Measurements from ENCODE around the gene DNASE1L1.

The DNASE1L1 gene

DNA sequence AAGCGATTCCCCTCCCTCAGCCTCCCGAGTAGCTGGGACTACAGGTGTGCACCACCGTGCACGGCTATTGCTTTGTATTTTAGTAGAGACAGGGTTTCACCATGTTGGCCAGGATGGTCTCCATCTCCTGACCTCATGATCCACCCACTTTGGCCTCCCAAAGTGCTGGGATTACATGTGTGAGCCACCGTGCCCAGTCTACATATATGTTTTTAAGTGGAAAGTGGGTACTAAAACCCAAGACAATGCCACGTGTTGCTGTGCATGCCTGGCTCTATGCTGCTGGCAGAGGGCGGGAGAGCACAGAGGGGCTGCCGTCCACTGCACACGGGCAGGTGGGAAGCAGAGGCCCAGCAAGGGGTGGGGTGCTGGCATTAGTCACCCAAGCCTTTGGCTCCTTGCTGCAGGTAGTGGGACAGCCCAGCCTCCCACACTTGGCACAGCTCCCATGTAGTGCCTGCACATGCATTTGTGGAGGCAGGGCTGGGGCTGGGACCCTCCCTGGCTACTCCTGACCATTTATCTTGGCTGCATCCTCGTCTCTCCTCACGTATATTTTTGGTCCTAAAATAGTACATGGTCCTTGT lies 26.5 kb downstream of the DNASE1L1 start:
- DNase-seq (ENCODE audit: low read depth): no peak

DNA sequence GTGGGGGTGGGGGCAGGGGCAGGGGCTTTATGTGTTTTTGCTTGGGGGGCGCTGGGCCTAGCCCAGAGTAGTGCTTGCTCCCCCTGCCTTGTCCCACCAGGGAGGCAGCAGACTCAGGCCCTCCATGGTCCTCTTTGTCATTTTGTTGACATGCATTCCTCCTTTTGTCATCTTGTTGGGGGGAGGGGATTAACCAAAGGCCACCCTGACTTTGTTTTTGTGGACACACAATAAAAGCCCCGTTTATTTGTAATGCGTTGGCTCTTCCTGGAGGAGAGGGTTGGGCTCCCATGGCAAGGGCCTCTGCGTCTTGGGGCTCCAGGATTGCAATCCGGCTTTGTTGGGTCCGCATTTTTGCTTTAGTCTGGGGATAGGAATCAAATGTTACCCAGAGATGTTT lies 27.8 kb downstream of the DNASE1L1 start:
- no peak for DNase-seq (ENCODE audit: low read depth)

DNA sequence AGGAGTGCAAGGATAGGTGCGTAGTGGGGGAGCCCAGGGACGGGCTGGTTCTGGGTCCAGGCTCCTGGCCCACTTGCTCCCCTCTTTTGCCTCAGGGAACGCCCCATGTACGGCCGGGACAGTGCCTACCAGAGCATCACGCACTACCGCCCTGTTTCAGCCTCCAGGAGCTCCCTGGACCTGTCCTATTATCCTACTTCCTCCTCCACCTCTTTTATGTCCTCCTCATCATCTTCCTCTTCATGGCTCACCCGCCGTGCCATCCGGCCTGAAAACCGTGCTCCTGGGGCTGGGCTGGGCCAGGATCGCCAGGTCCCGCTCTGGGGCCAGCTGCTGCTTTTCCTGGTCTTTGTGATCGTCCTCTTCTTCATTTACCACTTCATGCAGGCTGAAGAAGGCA lies 28.3 kb downstream of the DNASE1L1 start:
- DNase-seq (ENCODE audit: low read depth): no peak

DNA sequence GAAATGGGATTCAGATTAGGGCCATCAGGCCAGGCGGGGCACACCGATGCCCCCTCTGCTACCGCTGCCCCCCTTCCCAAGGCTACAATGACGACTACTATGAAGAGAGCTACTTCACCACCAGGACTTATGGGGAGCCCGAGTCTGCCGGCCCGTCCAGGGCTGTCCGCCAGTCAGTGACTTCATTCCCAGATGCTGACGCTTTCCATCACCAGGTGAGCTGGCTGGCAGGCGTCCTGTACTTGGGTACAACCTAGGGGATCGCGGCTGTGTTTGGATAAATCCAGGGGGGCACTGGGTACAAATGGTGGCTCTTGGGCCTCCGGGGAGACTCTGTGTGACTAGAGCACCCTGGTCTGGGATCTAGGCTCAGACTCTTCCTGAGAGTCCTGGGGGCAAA lies 28.9 kb downstream of the DNASE1L1 start:
- no peak for DNase-seq (ENCODE audit: low read depth)

DNA sequence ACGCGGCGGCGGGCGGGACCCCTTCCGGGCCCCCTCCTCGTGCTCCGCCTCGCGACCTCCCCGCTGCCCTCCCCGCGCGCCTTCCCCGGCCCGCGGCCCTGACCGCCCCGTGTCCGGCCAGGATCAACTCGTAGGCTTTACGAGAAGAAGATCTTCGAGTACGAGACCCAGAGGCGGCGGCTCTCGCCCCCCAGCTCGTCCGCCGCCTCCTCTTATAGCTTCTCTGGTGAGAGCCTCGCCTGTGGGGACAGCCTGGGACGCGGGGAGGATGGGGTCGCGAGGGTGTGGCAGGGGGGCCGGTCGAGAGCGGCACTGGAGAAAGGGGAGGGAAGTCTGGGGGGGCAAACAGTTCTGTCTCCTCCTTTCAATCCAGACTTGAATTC lies 29.5 kb downstream of the DNASE1L1 start:
- no peak for DNase-seq (ENCODE audit: low read depth)

DNA sequence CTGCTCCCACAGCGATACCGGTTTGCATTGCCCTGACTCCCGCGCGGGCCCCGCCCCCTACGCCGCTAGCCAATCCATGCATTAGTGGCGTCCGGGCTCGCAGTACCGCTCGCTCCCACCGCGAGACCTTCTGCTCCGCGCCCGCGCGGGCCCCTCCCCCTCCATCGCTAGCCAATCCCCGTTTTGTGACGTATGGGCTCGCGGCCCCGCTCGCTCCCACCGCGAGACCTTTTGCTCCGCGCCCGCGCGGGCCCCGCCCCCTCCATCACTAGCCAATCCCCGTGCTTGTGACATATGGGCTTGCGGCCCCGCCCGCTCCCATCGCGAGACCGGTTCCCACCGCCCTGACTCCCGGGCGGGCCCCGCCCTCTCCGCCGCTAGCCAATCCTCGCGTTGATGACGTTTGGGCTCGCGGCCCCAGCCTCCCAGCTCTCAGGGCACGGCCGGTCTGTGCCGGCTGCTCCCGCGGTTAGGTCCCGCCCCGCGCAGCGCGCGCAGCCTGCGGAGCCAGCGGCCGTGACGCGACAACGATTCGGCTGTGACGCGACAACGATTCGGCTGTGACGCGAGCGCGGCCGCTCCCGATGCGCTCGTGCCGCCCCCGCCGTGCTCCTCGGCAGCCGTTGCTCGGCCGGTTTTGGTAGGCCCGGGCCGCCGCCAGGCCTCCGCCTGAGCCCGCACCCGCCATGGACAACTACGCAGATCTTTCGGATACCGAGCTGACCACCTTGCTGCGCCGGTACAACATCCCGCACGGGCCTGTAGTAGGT lies 30.1 kb downstream of the DNASE1L1 start, which contains the start of gene EMD:
Gene EMD, plus strand, starts transcription at position 497 of the 770 bp plus-strand sequence. Its CDS starts 190 bp downstream, at position 687.
- DNase-seq (ENCODE audit: low read depth): peak; percentile 79

DNA sequence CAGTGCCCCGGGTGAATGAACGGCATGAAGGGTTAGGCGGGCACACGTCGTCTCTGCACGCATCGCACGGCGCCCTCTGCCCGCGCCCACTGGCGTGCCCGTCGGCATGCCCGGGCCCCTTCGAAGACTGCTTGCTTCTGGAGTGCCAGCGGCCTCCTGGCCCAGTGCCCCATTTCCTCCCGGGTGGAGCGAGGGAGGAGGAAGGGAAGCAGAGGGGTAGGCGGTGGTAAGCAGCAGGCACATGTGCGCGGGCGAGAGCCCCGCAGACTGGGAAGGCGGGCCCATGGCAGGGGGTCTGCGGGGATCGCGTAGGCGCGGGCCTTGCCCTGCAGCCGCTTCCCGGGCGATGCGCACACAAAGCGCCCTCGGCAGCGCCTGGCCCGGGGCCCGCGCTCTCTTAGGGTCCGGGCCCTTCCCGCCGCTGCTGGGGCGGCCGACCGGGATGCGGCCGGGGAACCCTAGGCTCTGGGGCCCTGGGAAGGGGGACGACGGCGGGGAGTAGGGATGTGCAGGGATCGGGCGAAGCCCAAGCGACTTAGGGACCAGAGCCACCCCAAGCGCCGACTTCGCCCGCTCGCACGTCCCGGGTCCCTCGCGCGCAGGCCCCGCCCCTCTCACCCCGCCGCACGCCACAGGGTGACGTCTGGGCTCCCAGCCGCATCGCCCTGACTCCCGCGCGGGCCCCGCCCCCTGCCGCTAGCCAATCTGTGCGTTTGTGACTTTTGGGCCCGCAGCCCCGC lies 30.8 kb downstream of the DNASE1L1 start:
- peak; percentile 72 for DNase-seq (ENCODE audit: low read depth)

DNA sequence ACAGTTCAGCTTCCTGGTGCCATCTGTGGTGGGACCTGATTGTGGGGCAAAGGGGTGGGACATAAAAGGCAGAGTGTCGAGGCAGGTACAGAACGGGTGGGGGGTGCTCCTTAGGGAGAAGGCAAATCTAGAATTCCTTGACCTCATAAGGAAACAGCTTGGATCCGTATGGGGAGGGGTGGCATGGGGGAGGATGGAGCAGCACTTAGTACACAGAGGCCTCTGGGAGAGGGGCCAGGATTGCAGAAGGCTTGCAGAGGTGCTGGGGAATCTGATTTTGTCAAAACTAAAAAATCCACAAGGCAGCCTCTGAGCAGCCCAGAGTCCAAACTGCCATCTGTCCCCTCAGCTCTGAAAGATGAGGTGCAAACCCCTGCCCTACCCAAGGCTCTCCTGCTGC lies 32.3 kb downstream of the DNASE1L1 start:
- DNase-seq (ENCODE audit: low read depth): no peak

DNA sequence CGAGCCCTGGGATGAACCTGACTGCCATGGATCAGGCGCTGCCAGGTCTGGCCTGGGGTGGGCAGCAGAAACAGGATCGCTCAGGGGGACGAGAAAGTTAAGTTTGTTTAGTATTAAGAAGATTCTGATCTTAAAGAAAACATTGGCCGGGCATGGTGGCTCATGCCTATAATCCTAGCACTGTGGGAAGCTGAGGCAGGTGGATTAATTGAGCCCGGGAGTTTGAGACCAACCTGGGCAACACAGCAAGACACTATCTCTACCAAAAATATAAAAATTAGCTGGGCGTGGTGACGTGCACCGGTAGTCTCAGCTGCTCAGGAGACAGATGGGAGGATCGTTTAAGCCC lies 33.9 kb downstream of the DNASE1L1 start:
- DNase-seq (ENCODE audit: low read depth): no peak

DNA sequence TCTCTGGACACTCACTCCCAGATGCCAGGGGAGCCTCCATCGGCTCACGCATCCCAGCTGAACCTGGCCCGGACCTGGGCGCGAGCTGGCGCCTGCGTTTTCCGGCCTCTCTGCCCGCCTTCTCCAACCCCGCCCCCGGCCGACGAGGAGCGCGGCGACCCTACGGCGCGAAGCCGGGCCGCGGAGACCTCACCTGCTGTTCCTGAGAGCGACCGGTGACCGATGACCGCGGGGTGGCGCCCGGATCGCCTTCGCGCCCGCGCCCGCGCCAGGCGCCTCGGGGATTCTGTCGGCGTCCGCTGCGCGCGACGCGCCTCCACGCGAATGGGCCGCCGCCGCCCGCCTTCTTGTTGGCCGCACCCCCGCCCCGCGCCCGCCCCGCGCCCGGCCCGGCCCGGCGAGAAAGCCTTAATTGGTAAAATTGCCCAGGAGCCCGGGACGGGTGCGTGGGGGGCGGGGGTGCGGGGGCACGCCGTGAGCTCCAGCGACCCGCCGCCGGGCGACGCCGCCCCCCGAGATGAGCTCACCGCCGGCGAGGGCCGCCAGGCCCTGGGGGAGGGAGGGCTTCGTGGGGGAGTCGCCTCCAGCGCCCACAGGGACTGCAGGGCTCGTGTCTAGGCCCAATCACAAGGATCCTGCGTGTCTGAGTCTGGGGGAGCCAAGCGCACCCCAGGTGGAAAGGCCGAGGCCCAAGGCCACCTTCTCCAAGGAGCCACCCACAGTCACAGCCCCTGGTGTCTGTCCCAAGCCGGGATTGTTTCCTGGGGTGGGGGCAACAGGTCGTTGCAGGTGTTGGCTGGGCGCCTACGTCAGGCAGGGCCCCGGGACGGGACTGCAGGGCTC lies 34.5 kb downstream of the DNASE1L1 start, which contains the start of gene FLNA:
Gene FLNA, minus strand, starts transcription at position 322 of the 843 bp plus-strand sequence. CDS start 3,389 bp downstream, outside the sequence.
- DNase-seq (ENCODE audit: low read depth): no peak

DNA sequence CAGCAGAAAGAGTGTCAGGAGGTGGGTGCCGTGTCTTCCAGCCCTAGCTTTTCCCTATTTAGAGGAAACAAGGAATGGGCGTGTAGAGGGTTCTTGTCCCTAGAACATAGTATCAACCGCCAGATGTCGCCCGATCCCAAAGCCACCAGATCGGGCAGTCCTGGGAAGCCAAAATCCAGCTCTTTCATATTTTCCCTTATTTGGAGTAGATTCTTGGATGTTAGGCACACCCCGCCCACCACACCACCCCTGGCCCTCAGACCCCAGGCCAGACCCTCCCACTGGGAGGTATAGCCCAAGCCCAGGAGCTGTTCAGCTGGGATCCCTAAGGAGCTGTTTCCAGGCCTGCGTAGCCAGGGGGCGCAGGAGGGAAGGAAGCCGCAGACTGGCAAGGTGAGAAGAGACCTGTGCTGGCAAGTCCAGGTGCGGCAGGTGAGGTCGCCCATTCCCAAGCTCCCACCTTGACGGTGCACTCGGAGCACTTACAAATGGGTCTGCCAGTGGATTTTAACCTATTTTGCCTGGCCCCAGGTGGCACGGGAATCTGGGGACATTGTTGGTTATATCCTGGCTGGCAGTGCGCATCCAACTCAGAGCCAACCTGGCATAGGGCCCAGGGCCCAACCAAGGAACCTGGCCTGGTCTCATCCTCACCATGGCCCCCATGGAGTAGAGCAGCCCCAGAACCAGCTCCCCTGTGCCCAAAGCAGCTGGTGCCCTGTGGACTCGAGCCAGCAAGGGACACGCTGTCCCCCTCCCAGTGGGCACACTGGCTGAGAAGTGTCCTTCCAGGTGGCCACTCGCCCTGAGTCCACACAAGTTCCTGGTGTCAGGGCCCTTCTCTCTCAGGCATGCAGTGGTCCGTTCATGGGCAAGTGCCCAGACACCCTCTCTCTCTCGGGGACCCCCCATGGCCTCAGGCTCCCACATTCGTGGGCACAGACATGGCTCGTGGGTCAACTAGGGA lies 35.4 kb downstream of the DNASE1L1 start:
- DNase-seq (ENCODE audit: low read depth): no peak

DNA sequence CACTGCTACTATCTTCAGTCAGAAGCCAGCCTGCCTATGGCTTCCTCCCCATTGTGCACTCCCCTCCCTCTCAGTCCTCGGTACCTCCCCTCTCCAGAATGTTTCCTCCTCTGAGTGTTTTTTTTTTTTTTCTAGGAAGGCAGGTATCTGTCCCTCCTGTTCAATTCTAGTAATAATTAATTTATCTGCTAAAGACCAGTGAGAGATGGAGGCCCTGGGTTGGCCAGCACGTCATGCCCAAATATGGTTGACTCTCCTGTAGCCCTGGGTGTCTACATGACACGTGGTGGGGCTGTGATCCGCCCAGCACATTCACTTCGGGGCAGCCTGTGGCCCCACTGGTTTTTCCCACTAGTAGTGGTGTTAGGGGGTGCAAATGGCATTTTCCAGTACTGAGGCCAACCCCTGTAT lies 36.4 kb downstream of the DNASE1L1 start:
- DNase-seq (ENCODE audit: low read depth): no peak

DNA sequence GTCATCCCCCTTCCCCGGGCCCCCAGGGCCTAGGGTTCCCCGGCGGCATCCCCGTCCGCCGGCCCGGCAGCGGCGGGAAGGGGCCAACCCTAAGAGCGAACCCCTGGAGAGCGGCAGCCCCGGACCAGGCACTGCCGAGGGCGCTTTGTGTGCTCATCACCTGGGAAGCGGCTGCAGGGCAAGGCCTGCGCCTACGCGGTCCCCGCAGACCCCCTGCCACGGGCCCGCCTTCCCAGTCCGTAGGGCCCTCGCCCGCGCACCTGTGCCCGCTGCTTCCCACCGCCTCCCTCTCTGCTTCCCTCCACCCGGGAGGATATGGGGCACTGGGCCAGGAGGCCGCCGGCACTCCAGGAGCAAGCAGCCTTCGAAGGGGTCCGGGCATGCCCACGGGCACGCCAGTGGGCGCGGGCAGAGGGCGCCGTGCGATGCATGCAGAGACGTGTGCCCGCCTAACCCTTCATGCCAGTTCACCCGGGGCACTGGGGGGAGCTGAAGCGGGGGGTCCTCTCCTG lies 37.2 kb downstream of the DNASE1L1 start:
- DNase-seq (ENCODE audit: low read depth): no peak

DNA sequence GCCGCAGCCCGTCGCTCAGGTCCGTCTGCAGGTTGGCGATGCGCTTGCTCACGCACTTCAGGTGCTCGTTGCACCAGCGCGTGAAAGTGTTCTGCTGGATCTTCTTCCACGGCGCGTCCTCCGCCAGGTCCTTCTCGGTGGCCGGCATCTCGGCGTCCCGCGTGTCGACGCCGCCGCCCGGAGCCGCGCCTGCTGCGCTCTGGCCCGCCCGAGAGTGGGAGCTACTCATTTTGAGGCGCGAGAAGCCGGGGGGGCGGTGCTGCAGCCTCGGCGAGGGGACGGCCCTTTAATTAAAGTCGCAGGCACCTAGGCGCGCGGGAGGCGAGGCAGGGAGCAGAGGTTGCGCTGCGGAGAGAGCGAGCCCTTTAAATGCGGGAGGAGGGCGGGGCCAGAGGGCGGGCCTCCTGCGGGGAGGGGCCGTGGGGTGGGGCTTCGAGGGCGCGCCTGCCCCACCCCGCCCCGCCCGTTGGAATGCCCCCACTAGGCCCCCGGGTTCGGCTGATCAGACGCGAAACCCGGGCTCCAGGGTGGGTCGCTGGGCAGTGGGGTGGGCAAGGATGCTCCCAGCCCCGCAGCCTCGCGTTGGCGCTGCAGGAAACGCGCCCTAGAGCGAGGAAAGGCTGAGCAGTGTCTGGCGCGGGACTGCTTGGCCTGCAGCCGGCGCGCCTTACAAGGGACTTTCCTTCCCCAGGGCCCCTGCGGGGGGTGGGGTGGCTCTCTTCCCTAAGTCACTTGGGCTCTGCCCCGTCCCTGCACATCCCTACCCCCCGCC lies 37.9 kb downstream of the DNASE1L1 start:
- peak; percentile 74 for DNase-seq (ENCODE audit: low read depth)

DNA sequence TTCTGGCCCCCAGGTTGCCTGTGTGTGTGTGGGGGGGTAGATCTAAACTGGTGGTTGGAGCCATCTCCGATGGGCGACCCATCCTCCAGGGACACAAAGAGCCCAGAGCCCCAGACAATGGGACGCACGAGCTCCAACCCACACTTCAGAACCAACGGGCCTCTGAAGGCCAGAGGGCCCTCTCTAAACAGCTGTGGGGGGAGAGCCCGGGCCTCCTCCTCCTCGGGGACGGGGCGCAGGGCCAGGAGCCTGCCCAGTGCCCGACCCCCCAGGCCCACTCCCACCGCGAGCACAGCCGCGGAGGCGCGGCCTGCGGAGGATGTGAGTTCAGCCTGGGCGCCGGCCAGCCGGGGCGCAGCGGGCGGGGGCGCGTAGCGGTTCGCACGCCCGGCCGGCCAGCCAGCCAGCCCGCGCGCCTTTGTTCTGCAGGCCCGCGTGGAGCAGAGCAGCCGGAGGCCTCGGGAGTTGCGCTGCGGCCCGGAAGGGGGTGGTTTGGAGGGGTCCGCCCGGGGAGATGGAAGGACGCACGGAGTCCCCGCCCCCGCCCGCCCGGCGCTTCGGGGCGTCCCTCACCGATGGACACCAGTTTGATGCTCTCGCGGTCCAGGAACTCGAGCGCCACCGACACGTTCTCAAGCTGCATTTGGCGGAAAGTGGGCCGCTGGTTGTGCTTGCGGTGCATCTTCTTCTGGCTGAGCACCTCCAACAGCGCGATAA lies 38.6 kb downstream of the DNASE1L1 start:
- DNase-seq (ENCODE audit: low read depth): no peak

DNA sequence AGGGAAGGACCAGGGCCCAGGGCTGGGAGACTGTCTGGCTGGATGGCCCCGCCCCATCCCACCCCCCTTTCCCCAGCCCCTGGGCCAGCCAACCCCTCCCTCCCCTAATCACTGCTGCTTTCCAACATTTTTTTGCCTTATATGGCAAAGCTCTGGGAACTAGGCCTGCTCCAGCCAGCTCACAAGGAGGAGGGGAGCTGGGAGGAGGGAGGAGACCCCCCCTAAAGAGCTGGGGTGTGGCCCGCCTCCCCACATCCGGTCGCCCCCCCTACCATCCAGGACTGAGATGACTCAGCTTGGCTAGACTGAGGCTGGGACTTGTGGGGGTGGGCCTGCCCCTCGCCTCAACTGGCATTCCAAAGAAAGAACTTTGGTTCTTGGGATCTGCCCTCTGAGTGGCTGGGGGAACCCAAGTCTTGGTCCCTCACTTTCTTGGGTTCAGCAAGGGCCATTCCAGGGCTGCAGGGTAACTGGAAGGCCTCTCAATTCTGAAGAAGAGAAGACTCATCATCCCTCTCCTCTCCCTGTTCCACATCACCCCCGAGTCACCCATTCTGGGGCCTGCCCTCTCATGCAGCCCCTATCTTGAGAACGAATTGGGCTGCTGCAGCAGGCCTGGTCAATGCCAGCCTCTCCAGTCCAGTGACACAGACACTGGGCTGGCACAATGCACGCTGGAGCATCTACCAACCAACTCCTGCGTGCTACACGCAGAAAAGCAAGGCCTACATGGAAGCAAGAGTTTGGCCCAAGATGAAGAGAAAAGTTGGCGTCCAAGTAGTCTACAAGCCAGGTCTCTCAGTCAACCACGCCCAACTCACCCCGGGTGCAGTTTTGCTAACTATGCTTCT lies 39.4 kb downstream of the DNASE1L1 start:
- no peak for DNase-seq (ENCODE audit: low read depth)

DNA sequence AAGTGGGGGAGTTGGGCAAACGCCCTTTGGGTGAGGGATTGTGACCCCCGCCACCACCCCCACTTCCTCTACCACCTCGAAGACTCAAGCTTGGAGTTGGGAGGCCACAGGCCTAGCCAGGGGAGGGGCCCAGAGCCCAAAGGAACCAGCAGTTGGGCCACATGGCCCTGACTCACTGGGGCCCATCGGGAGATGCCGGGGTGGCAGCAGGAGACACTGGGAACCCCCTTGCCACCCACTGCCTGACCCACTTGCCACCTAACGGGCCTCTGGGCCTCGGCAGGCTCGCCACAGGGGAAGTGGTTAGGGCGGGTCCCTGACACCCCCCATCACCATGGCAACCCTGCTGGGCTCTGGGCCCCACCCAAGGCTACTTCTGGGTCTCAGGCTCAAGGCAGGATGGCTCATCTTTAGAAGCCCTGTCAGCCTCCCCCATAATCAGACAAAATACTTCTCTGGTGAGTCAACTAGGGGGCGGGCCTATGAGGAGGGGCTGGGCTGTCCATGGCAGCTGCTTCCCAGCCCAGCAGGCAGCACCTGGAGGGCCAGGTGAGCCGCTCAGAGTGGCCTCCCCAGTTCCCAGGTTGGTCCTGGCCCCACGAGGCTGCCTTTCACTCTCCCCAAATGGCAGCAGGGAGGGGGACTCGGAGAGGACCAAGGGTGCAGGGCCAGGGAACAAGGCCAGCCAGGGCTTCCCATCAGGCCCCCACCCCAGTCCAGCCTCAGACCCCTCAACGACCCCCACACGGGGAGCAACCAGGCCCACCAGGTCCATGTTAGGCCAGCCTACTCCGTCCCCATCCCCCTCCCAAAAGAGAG lies 40.2 kb downstream of the DNASE1L1 start:
- peak; percentile 69 for DNase-seq (ENCODE audit: low read depth)
